SK-N-SH (cell line): ENCODE measurements around the gene OR1J1. TPM values are rescaled to one million over a fixed set of nuclear protein-coding genes. Genes with fewer than 3 reads are reported as not detected.
A peak's percentile ranks its signal among the peaks of the same experiment; 100 is the strongest.

Experiments
- CTCF ChIA-PET: fragments of 300-600, 350-600 bp; formaldehyde crosslinking; extraction: SDS; loops from one replicate; lab custom pipeline; 2021; lab: Yijun Ruan, JAX
- POLR2A ChIA-PET: fragments of 350-600 bp; sonication (Branson Sonifier 250); formaldehyde crosslinking; extraction: SDS; loops from one replicate; lab custom pipeline; 2020; ENCODE audit warnings: antibody characterized with exemption, inconsistent platforms; lab: Yijun Ruan, JAX
- DNase-seq: peaks from one replicate; pipeline ENCODE4 v3.0.0; 2012
- H2AFZ ChIP-seq: fragments of 200-600 bp; sonication (generic); 2 replicates; pipeline ENCODE4 v1.8.1; 2016; ENCODE audit warnings: antibody characterized with exemption, mild to moderate bottlenecking, low read depth
- H3F3A ChIP-seq: fragments of 200-600 bp; sonication (generic); replicated peaks from 2 replicates; pipeline ENCODE3; 2016; ENCODE audit warnings: antibody characterized with exemption, mild to moderate bottlenecking; ENCODE audit not compliant: insufficient read depth
- H3K27ac ChIP-seq, 2 experiments: fragments of 200-500 bp in 1 of 2; fragments of 200-600 bp in 1 of 2; sonication (Bioruptor generic) in 1 of 2; sonication (generic), shearing (Covaris generic) in 1 of 2; 2 replicates each; pipeline versions ENCODE4 v1.5.1 to v1.6.1; 2014 to 2016; ENCODE audit warnings: low read depth in 2 of 2, inconsistent platforms in 1 of 2, low read length in 1 of 2, mild to moderate bottlenecking in 1 of 2, mixed read lengths in 1 of 2
- H3K27me3 ChIP-seq: fragments of 200-600 bp; sonication (generic), shearing (Covaris generic); 2 replicates; pipeline ENCODE4 v1.6.1; 2016; ENCODE audit warnings: mixed run types; ENCODE audit not compliant: insufficient read depth
- H3K36me3 ChIP-seq, 2 experiments: fragments of 200-500 bp in 1 of 2; fragments of 200-600 bp in 1 of 2; sonication (Bioruptor generic) in 1 of 2; sonication (generic) in 1 of 2; replicated peaks in 1 of 2; 2 replicates each; pipeline versions ENCODE3 to v1.5.1; 2014 to 2016; ENCODE audit warnings: low read length in 1 of 2, mild to moderate bottlenecking in 1 of 2; ENCODE audit not compliant: insufficient read depth in 2 of 2, control insufficient read depth in 1 of 2
- H3K4me1 ChIP-seq, 2 experiments: fragments of 200-500 bp in 1 of 2; fragments of 200-600 bp in 1 of 2; sonication (Bioruptor generic) in 1 of 2; sonication (generic), shearing (Covaris generic) in 1 of 2; 2 replicates each; pipeline versions ENCODE4 v1.5.1 to v1.6.1; 2014 to 2016; ENCODE audit warnings: low read depth in 1 of 2, low read length in 1 of 2, mixed run types in 1 of 2; ENCODE audit not compliant: insufficient read depth in 2 of 2, control insufficient read depth in 1 of 2
- H3K4me2 ChIP-seq: fragments of 200-600 bp; sonication (generic), shearing (Covaris generic); 2 replicates; pipeline ENCODE4 v1.6.1; 2017; ENCODE audit warnings: mixed run types
- H3K4me3 ChIP-seq, 2 experiments: fragments of 200-500 bp in 1 of 2; fragments of 200-600 bp in 1 of 2; sonication (Bioruptor generic) in 1 of 2; sonication (generic), shearing (Covaris generic) in 1 of 2; 2 replicates each; pipeline versions ENCODE4 v1.5.1 to v1.8.1; 2014 to 2016; ENCODE audit warnings: low read depth in 2 of 2, inconsistent platforms in 1 of 2, low read length in 1 of 2, mild to moderate bottlenecking in 1 of 2, mixed read lengths in 1 of 2, moderate library complexity in 1 of 2
- H3K79me2 ChIP-seq: fragments of 200-600 bp; sonication (generic); 2 replicates; pipeline ENCODE4 v1.8.1; 2017; ENCODE audit warnings: mild to moderate bottlenecking; ENCODE audit not compliant: insufficient read depth
- H3K9ac ChIP-seq: fragments of 200-600 bp; sonication (generic); 2 replicates; pipeline ENCODE4 v1.6.1; 2017; ENCODE audit warnings: mixed run types
- H3K9me2 ChIP-seq: fragments of 200-600 bp; sonication (generic); 2 replicates; pipeline ENCODE4 v1.6.1; 2017; ENCODE audit warnings: mixed run types
- H3K9me3 ChIP-seq: fragments of 200-600 bp; sonication (generic); 2 replicates; pipeline ENCODE4 v1.6.1; 2017; ENCODE audit warnings: mixed run types, mild to moderate bottlenecking, moderate library complexity
- H4K20me1 ChIP-seq: fragments of 200-600 bp; sonication (generic); 2 replicates; pipeline ENCODE4 v1.6.1; 2017; ENCODE audit warnings: mild to moderate bottlenecking, mixed run types; ENCODE audit not compliant: insufficient read depth
- EP300 ChIP-seq, 2 experiments: IDR thresholded peaks; 2 replicates each; pipeline versions ENCODE4 v1.4.0 to v1.6.1; 2012; ENCODE audit warnings: borderline replicate concordance in 1 of 2, low read depth in 1 of 2, low read length in 1 of 2
- GABPA ChIP-seq: IDR thresholded peaks from 2 replicates; pipeline ENCODE4 v1.4.0; 2012; ENCODE audit warnings: low read depth, mild to moderate bottlenecking
- JUND ChIP-seq: IDR thresholded peaks from 2 replicates; pipeline ENCODE4 v1.4.0; 2012
- MAX ChIP-seq: IDR thresholded peaks from 2 replicates; pipeline ENCODE4 v1.4.0; 2012; ENCODE audit warnings: low read depth
- MXI1 ChIP-seq: IDR thresholded peaks from 2 replicates; pipeline ENCODE4 v1.6.1; 2012; ENCODE audit warnings: mild to moderate bottlenecking, low read depth, low read length, improper control_type of control experiment
- NFIC ChIP-seq: IDR thresholded peaks from 2 replicates; pipeline ENCODE4 v1.4.0; 2012; ENCODE audit warnings: borderline replicate concordance
- PBX3 ChIP-seq: IDR thresholded peaks from 2 replicates; pipeline ENCODE4; 2012
- POLR2AphosphoS5 ChIP-seq: IDR thresholded peaks from 2 replicates; pipeline ENCODE4 v1.6.1; 2012; ENCODE audit warnings: low read depth, low read length
- RAD21 ChIP-seq: IDR thresholded peaks from 2 replicates; pipeline ENCODE4 v1.6.1; 2012; ENCODE audit warnings: mild to moderate bottlenecking, low read length
- SIN3A ChIP-seq: IDR thresholded peaks from 2 replicates; pipeline ENCODE4 v1.6.1; 2012; ENCODE audit warnings: low read depth, mild to moderate bottlenecking, low read length, moderate library complexity, borderline replicate concordance
- SMC3 ChIP-seq: IDR thresholded peaks from 2 replicates; pipeline ENCODE4 v1.6.1; 2012; ENCODE audit warnings: low read depth, low read length, improper control_type of control experiment
- TCF12 ChIP-seq: IDR thresholded peaks from 2 replicates; pipeline ENCODE4 v1.4.0; 2012
- TEAD4 ChIP-seq: IDR thresholded peaks from 2 replicates; pipeline ENCODE4 v1.4.0; 2012; ENCODE audit warnings: mild to moderate bottlenecking, borderline replicate concordance; ENCODE audit not compliant: insufficient read depth
- WGBS: methylation state at CpG from one replicate; pipeline ENCODE4 v1.1.6; 2017; ENCODE audit warnings: low lambda C conversion rate; 5-methylcytosine and 5-hydroxymethylcytosine counted together
- polyA plus RNA-seq, 3 experiments: library from polyadenylated mRNA; depleted of rRNA; stranded (reverse); fragments of >200 nt; gene quantifications; 2 replicates each; pipeline ENCODE4 v1.2.3, GENCODE V29; 2012
- TF ChIP-seq, protein P1 (sequence below): fragments of 200-600 bp; sonication (generic); IDR thresholded peaks from 2 replicates; pipeline ENCODE4 v1.6.1; 2017; ENCODE audit warnings: antibody characterized with exemption, mild to moderate bottlenecking, moderate library complexity
- TF ChIP-seq, protein P2 (sequence below): IDR thresholded peaks from 2 replicates; pipeline ENCODE4 v1.4.0; 2012; ENCODE audit warnings: low read depth, borderline replicate concordance

OR1J1 gene
- polyA plus RNA-seq, 1 of the 3 experiments (the other 2 are of a cell fraction): not detected

- 63% methylated on average over 2 of the region's 2 CpGs for WGBS
- Histone ChIP-seq H3K4me3 (no peak overlapping the region), H3K27ac (no peak overlapping the region), H3K79me2 (no peaks in the 10 kb centered on the region)
- TF ChIP-seq RAD21: peak; percentile 59
- TF ChIP-seq, protein P1, sequence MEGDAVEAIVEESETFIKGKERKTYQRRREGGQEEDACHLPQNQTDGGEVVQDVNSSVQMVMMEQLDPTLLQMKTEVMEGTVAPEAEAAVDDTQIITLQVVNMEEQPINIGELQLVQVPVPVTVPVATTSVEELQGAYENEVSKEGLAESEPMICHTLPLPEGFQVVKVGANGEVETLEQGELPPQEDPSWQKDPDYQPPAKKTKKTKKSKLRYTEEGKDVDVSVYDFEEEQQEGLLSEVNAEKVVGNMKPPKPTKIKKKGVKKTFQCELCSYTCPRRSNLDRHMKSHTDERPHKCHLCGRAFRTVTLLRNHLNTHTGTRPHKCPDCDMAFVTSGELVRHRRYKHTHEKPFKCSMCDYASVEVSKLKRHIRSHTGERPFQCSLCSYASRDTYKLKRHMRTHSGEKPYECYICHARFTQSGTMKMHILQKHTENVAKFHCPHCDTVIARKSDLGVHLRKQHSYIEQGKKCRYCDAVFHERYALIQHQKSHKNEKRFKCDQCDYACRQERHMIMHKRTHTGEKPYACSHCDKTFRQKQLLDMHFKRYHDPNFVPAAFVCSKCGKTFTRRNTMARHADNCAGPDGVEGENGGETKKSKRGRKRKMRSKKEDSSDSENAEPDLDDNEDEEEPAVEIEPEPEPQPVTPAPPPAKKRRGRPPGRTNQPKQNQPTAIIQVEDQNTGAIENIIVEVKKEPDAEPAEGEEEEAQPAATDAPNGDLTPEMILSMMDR: peak; percentile 78
- TF ChIP-seq NFIC: no peak
- TF ChIP-seq GABPA: no peak
- TF ChIP-seq POLR2AphosphoS5: no peak
- no peak for TF ChIP-seq PBX3
- TF ChIP-seq SIN3A: no peak
- peak; percentile 43 for TF ChIP-seq SMC3
- no peak for TF ChIP-seq MAX
- TF ChIP-seq, all 33 proteins: peak for 3
- ChIA-PET POLR2A (interaction anchor here (0.6 kb wide), 1 partner anchor 324 kb away, joined by 4 read pairs; no protein-coding TSS in a partner anchor), CTCF (interaction anchor here (0.6 to 3.9 kb wide), 39 partner anchors 8 to 1034 kb away, joined by 3 to 30 read pairs (median 4); partner anchors contain the start of genes OR1J1 and OR1J4)
- Histone ChIP-seq H3K27me3 (no peaks in the 10 kb centered on the region), H3F3A (no peaks in the 10 kb centered on the region), H3K36me3 (no peaks in the 10 kb centered on the region), H3K9ac (no peak overlapping the region), H3K9me2 (no peaks in the 10 kb centered on the region), H3K9me3 (no peaks in the 10 kb centered on the region), H4K20me1 (no peaks in the 10 kb centered on the region), H3K4me1 (no peaks in the 10 kb centered on the region; a peak in 1 of 4 replicates), H2AFZ (no peak overlapping the region), H3K4me2 (no peak overlapping the region)
- peak; percentile 45 for DNase-seq
Observed at GRCh38 chr9:122498883-122499288, 21.2 kb upstream of the OR1J1 start.

GRCh38 chr9:122479062-122479461 lies 1.3 kb upstream of the OR1J1 start:
- no peak overlapping the region for H3K4me3 ChIP-seq
- no peaks in the 10 kb centered on the region for H4K20me1 ChIP-seq
- TF ChIP-seq TCF12 (no peak), MXI1 (no peak), SMC3 (no peak), EP300 (IDR thresholded peaks at IDR 0.05; ENCODE audit: borderline replicate concordance in 1 of 2, low read depth in 1 of 2, low read length in 1 of 2) (no peak), TEAD4 (no peak), JUND (no peak), SIN3A (no peak)
- TF ChIP-seq, protein P2, sequence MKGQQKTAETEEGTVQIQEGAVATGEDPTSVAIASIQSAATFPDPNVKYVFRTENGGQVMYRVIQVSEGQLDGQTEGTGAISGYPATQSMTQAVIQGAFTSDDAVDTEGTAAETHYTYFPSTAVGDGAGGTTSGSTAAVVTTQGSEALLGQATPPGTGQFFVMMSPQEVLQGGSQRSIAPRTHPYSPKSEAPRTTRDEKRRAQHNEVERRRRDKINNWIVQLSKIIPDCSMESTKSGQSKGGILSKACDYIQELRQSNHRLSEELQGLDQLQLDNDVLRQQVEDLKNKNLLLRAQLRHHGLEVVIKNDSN: no peak
- no peak overlapping the region for H2AFZ ChIP-seq
- H3K36me3 ChIP-seq: no peaks in the 10 kb centered on the region
- ChIA-PET CTCF (interaction anchor here (3.6 kb wide), 1 partner anchor 14 kb away, joined by 17 read pairs; no protein-coding TSS in a partner anchor), POLR2A (no interaction called here)
- no peaks in the 10 kb centered on the region for H3K27me3 ChIP-seq
- H3K4me2 ChIP-seq: no peak overlapping the region
- no peaks in the 10 kb centered on the region for H3F3A ChIP-seq
- no peaks in the 10 kb centered on the region for H3K9me3 ChIP-seq
- no peak overlapping the region for H3K9ac ChIP-seq
- no peak overlapping the region for H3K27ac ChIP-seq
- WGBS: 71% methylated on average over 5 of the region's 5 CpGs
- no peak for DNase-seq
- no peaks in the 10 kb centered on the region for H3K4me1 ChIP-seq
- no peaks in the 10 kb centered on the region for H3K79me2 ChIP-seq
- H3K9me2 ChIP-seq: no peaks in the 10 kb centered on the region
